ENCODE measurements around the gene ENTR1. TPM values are rescaled to one million over a fixed set of nuclear protein-coding genes. Genes with fewer than 3 reads are reported as not detected.

Gene ENTR1
- total RNA-seq, 1 experiment from 2014 or later = 90.8 TPM

GRCh38 chr9:136359774-136360718 is 50.4 kb downstream of the ENTR1 start:
- Histone ChIP-seq H3K27ac (ENCODE audit: low read length) (no peak overlapping the region), H3K9me3 (ENCODE audit: control insufficient read depth, insufficient read depth, low read depth, low read length) (no peaks in the 10 kb centered on the region), H3K27me3 (ENCODE audit: control insufficient read depth, insufficient read depth, low read length) (no peaks in the 10 kb centered on the region), H3K4me1 (ENCODE audit: control insufficient read depth, insufficient read depth, low read length) (peaks cover 10% of the 10 kb centered on the region), H3K36me3 (ENCODE audit: control insufficient read depth, insufficient read depth, low read length) (no peaks in the 10 kb centered on the region; the same call in 1 of the 2 replicates), H3K4me3 (ENCODE audit: low read depth in 2 of 2, low read length in 2 of 2) (no peak overlapping the region)
- intact Hi-C loops (cut with micrococcal nuclease; ENCODE audit: unreplicated experiment) = no loop called here
- no peak for ATAC-seq
- TF ChIP-seq TCF7L2 (IDR thresholded peaks at IDR 0.05; ENCODE audit: low read depth, low read length) (no peak), SIN3A (IDR thresholded peaks at IDR 0.05; ENCODE audit: borderline replicate concordance, insufficient read depth, low read depth, low read length) (no peak), POLR2AphosphoS5 (IDR thresholded peaks at IDR 0.05; ENCODE audit: low read depth, low read length) (no peak), REST (IDR thresholded peaks at IDR 0.05; ENCODE audit: insufficient read depth in 1 of 2, low read depth in 2 of 2, low read length in 1 of 2) (no peak), CTCF (IDR thresholded peaks at IDR 0.05) (no peak)
- POLR2A ChIA-PET = no interaction called here
- DNase-seq (ENCODE audit: low read depth, low spot score) = no peak
- in situ Hi-C loops (cut with HindIII; ENCODE audit: low pct_unique_long_range_greater_than_20kb, low sequenced_read_pairs) = no loop called here
- no TSS peak for BruUV-seq (replicated peaks)
- CTCF ChIA-PET = no interaction called here

GRCh38 chr9:136358888-136359287 is 51.5 kb downstream of the ENTR1 start:
- Histone ChIP-seq H3K36me3 (ENCODE audit: control insufficient read depth, insufficient read depth, low read length) (no peaks in the 10 kb centered on the region; the same call in 1 of the 2 replicates), H3K9me3 (ENCODE audit: control insufficient read depth, insufficient read depth, low read depth, low read length) (no peaks in the 10 kb centered on the region), H3K27me3 (ENCODE audit: control insufficient read depth, insufficient read depth, low read length) (no peaks in the 10 kb centered on the region), H3K27ac (ENCODE audit: low read length) (no peak overlapping the region), H3K4me3 (ENCODE audit: low read depth in 2 of 2, low read length in 2 of 2) (no peak overlapping the region), H3K4me1 (ENCODE audit: control insufficient read depth, insufficient read depth, low read length) (peaks cover 16% of the 10 kb centered on the region)
- in situ Hi-C loops (cut with HindIII; ENCODE audit: low pct_unique_long_range_greater_than_20kb, low sequenced_read_pairs) (no loop called here), intact Hi-C loops (cut with micrococcal nuclease; ENCODE audit: unreplicated experiment) (no loop called here)
- BruUV-seq (replicated peaks) = no TSS peak
- POLR2A ChIA-PET = no interaction called here
- ATAC-seq (no peak), DNase-seq (ENCODE audit: low read depth, low spot score) (no peak)
- CTCF ChIA-PET = no interaction called here
- TF ChIP-seq POLR2AphosphoS5 (IDR thresholded peaks at IDR 0.05; ENCODE audit: low read depth, low read length) (no peak), TCF7L2 (IDR thresholded peaks at IDR 0.05; ENCODE audit: low read depth, low read length) (no peak), SIN3A (IDR thresholded peaks at IDR 0.05; ENCODE audit: borderline replicate concordance, insufficient read depth, low read depth, low read length) (no peak), REST (IDR thresholded peaks at IDR 0.05; ENCODE audit: insufficient read depth in 1 of 2, low read depth in 2 of 2, low read length in 1 of 2) (no peak), CTCF (IDR thresholded peaks at IDR 0.05) (no peak)
